Gastroesophageal sphincter (tissue), 3 donors: ENCODE results near the gene SLC7A10.

Source experiments
- POLR2A ChIP-seq, 2 donors: fragments of 450-650 bp; IDR thresholded peaks; one replicate each; pipeline ENCODE4 v1.6.1; 2017; ENCODE audit warnings: antibody characterized with exemption in 2 of 2, mild to moderate bottlenecking in 2 of 2, moderate library complexity in 1 of 2
- TF ChIP-seq, protein P1 (sequence below), 4 experiments: fragments of 200-600 bp in 2 of 4; fragments of 450-650 bp in 2 of 4; sonication (generic) in 1 of 4; IDR thresholded peaks; one replicate each; pipeline ENCODE4 v1.5.1; 2017 to 2019; ENCODE audit warnings: antibody characterized with exemption in 4 of 4, mild to moderate bottlenecking in 2 of 4, moderate library complexity in 2 of 4

GRCh38 chr19:33220115-33220514 lies 5.5 kb downstream of the SLC7A10 start:
- TF ChIP-seq, protein P1, sequence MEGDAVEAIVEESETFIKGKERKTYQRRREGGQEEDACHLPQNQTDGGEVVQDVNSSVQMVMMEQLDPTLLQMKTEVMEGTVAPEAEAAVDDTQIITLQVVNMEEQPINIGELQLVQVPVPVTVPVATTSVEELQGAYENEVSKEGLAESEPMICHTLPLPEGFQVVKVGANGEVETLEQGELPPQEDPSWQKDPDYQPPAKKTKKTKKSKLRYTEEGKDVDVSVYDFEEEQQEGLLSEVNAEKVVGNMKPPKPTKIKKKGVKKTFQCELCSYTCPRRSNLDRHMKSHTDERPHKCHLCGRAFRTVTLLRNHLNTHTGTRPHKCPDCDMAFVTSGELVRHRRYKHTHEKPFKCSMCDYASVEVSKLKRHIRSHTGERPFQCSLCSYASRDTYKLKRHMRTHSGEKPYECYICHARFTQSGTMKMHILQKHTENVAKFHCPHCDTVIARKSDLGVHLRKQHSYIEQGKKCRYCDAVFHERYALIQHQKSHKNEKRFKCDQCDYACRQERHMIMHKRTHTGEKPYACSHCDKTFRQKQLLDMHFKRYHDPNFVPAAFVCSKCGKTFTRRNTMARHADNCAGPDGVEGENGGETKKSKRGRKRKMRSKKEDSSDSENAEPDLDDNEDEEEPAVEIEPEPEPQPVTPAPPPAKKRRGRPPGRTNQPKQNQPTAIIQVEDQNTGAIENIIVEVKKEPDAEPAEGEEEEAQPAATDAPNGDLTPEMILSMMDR (IDR thresholded peaks at IDR 0.05): no peak
- TF ChIP-seq POLR2A (IDR thresholded peaks at IDR 0.05): no peak
